ENCODE results near the gene EIF2D. TPM values are rescaled to one million over a fixed set of nuclear protein-coding genes. Genes with fewer than 3 reads are reported as not detected.

The EIF2D gene
- total and polyA plus RNA-seq, 9 of the 15 experiments (the other 6 are each of a cell fraction or from before 2014, with no cell fraction given), result 81.1 to 138 (median 93.9) TPM

DNA sequence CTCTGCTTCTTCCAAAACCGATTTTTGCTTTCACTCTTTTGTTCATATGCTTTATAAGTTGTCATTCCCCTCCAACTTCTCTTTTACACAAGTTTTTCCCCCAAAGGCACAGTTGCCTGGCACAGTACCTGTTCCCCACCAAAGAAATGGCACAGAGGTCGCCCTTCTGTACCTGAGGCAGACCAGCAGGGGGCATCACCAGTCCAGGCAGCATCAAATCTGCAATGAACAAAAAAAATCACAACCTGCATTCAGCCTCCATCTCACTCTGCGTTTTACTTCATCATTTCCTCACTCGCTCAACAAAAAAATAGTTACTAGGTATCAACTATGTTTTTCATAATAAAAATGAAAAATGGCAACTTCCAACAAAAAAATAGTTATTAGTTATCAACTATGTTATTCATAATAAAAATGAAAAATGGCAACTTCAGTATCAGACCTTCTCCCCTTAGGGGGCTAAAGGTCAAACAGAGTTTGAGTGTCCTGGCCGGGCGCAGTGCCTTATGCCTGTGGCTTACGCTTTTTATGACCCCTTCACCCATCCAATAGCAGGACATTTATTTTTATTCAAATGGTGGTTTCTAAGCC lies 4.1 kb downstream of the EIF2D start (continued):
- TF ChIP-seq ZBTB1 (CRISPR knock-in tag; IDR thresholded peaks at IDR 0.05; ENCODE audit: borderline replicate concordance, low read depth) (no peak), KLF10 (CRISPR knock-in tag; IDR thresholded peaks at IDR 0.05) (no peak), PTRF (tag; IDR thresholded peaks at IDR 0.05) (no peak), RBM17 (IDR thresholded peaks at IDR 0.05; ENCODE audit: borderline replicate concordance, low read depth, low read length) (no peak), SMARCC2 (IDR thresholded peaks at IDR 0.05; ENCODE audit: low read depth) (no peak), ETV6 (IDR thresholded peaks at IDR 0.05; ENCODE audit: borderline replicate concordance in 1 of 2, low read depth in 2 of 2, low read length in 1 of 2) (no peak), ETV6 (CRISPR knock-in tag; IDR thresholded peaks at IDR 0.05; ENCODE audit: borderline replicate concordance) (no peak), RHOXF2B (CRISPR knock-in tag; conservative IDR thresholded peaks at IDR 0.05) (no peak), RUNX1 (IDR thresholded peaks at IDR 0.05; ENCODE audit: low read depth) (no peak), ZNF143 (CRISPR knock-in tag; IDR thresholded peaks at IDR 0.05) (no peak), ZNF77 (CRISPR knock-in tag; IDR thresholded peaks at IDR 0.05) (no peak), BRF2 (IDR thresholded peaks at IDR 0.05; ENCODE audit: borderline replicate concordance, insufficient read depth, insufficient read length) (no peak), LEF1 (IDR thresholded peaks at IDR 0.05) (no peak), KHSRP (IDR thresholded peaks at IDR 0.05) (no peak), NFE2 (IDR thresholded peaks at IDR 0.05; ENCODE audit: low read depth) (no peak), ZBTB8A (IDR thresholded peaks at IDR 0.05; ENCODE audit: partially characterized antibody) (no peak), SIRT6 (IDR thresholded peaks at IDR 0.05; ENCODE audit: low read depth, low read length) (no peak), RBM25 (IDR thresholded peaks at IDR 0.05; ENCODE audit: low read depth, low read length, severe bottlenecking) (no peak), RBM22 (IDR thresholded peaks at IDR 0.05; ENCODE audit: low read depth, low read length, poor library complexity, severe bottlenecking) (no peak), ZNF583 (CRISPR knock-in tag; IDR thresholded peaks at IDR 0.05) (no peak), ZNF584 (CRISPR knock-in tag; IDR thresholded peaks at IDR 0.05; ENCODE audit: low read depth) (no peak)
- TF ChIP-seq, protein P1, sequence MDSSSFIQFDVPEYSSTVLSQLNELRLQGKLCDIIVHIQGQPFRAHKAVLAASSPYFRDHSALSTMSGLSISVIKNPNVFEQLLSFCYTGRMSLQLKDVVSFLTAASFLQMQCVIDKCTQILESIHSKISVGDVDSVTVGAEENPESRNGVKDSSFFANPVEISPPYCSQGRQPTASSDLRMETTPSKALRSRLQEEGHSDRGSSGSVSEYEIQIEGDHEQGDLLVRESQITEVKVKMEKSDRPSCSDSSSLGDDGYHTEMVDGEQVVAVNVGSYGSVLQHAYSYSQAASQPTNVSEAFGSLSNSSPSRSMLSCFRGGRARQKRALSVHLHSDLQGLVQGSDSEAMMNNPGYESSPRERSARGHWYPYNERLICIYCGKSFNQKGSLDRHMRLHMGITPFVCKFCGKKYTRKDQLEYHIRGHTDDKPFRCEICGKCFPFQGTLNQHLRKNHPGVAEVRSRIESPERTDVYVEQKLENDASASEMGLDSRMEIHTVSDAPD (CRISPR knock-in tag; IDR thresholded peaks at IDR 0.05), result no peak
- TF ChIP-seq, protein P2, sequence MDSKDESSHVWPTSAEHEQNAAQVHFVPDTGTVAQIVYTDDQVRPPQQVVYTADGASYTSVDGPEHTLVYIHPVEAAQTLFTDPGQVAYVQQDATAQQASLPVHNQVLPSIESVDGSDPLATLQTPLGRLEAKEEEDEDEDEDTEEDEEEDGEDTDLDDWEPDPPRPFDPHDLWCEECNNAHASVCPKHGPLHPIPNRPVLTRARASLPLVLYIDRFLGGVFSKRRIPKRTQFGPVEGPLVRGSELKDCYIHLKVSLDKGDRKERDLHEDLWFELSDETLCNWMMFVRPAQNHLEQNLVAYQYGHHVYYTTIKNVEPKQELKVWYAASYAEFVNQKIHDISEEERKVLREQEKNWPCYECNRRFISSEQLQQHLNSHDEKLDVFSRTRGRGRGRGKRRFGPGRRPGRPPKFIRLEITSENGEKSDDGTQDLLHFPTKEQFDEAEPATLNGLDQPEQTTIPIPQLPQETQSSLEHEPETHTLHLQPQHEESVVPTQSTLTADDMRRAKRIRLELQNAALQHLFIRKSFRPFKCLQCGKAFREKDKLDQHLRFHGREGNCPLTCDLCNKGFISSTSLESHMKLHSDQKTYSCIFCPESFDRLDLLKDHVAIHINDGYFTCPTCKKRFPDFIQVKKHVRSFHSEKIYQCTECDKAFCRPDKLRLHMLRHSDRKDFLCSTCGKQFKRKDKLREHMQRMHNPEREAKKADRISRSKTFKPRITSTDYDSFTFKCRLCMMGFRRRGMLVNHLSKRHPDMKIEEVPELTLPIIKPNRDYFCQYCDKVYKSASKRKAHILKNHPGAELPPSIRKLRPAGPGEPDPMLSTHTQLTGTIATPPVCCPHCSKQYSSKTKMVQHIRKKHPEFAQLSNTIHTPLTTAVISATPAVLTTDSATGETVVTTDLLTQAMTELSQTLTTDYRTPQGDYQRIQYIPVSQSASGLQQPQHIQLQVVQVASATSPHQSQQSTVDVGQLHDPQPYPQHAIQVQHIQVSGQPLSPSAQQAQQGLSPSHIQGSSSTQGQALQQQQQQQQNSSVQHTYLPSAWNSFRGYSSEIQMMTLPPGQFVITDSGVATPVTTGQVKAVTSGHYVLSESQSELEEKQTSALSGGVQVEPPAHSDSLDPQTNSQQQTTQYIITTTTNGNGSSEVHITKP (IDR thresholded peaks at IDR 0.05; ENCODE audit: partially characterized antibody), result no peak
- TF ChIP-seq, protein P3, sequence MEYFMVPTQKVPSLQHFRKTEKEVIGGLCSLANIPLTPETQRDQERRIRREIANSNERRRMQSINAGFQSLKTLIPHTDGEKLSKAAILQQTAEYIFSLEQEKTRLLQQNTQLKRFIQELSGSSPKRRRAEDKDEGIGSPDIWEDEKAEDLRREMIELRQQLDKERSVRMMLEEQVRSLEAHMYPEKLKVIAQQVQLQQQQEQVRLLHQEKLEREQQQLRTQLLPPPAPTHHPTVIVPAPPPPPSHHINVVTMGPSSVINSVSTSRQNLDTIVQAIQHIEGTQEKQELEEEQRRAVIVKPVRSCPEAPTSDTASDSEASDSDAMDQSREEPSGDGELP (CRISPR knock-in tag; IDR thresholded peaks at IDR 0.05; ENCODE audit: borderline replicate concordance), result no peak
